SK-N-SH treated with all-trans-retinoic acid at 6 μM for 48 hours (cell line): ENCODE data around the gene PEBP1.

Source experiments
- ATAC-seq: fragments of 200-7000 bp; cut with Tn5 transposase; 3 replicates; pipeline ENCODE4 v1.9.1; 2020; ENCODE audit warnings: mild to moderate bottlenecking, moderate library complexity
- ARNTL ChIP-seq: fragments of 450-650 bp; formaldehyde crosslinking; IDR thresholded peaks from 2 replicates; pipeline ENCODE4 v1.5.0; 2020; ENCODE audit warnings: low read depth, mild to moderate bottlenecking, moderate library complexity, borderline replicate concordance
- BACH2 ChIP-seq: fragments of 250-450 bp; sonication (Bioruptor Pico); IDR thresholded peaks from 2 replicates; pipeline ENCODE4 v1.9.0; 2021; ENCODE audit warnings: mild to moderate bottlenecking, borderline replicate concordance
- CSDC2 ChIP-seq: fragments of 250-450 bp; sonication (Bioruptor Pico); IDR thresholded peaks from 2 replicates; pipeline ENCODE4 v1.5.0; 2020; ENCODE audit warnings: mild to moderate bottlenecking, moderate library complexity
- GLIS3 ChIP-seq: fragments of 250-450 bp; sonication (Bioruptor Pico); IDR thresholded peaks from 2 replicates; pipeline ENCODE4 v1.5.0; 2020; ENCODE audit warnings: mild to moderate bottlenecking, moderate library complexity
- ISL1 ChIP-seq: fragments of 250-450 bp; sonication (Bioruptor Pico); IDR thresholded peaks from 2 replicates; pipeline ENCODE4 v2.1.2; 2022; ENCODE audit warnings: mild to moderate bottlenecking, moderate library complexity
- OSR1 ChIP-seq: fragments of 250-450 bp; sonication (Bioruptor Pico); IDR thresholded peaks from 2 replicates; pipeline ENCODE4 v1.8.0; 2022; ENCODE audit warnings: moderate library complexity, mild to moderate bottlenecking, inconsistent platforms
- PPARA ChIP-seq: fragments of 250-450 bp; sonication (Bioruptor Pico); IDR thresholded peaks from 2 replicates; pipeline ENCODE4 v1.5.0; 2020; ENCODE audit warnings: mild to moderate bottlenecking, borderline replicate concordance
- RARB ChIP-seq: fragments of 250-450 bp; sonication (Bioruptor Pico); IDR thresholded peaks from 2 replicates; pipeline ENCODE4 v1.8.0; 2021; ENCODE audit warnings: mild to moderate bottlenecking, moderate library complexity
- SNAI2 ChIP-seq: fragments of 250-450 bp; sonication (Bioruptor Pico); IDR thresholded peaks from 2 replicates; pipeline ENCODE4 v1.5.0; 2020; ENCODE audit warnings: mild to moderate bottlenecking, moderate library complexity
- TCF4 ChIP-seq: fragments of 250-450 bp; sonication (Bioruptor Pico); IDR thresholded peaks from 2 replicates; pipeline ENCODE4 v1.8.0; 2021; ENCODE audit warnings: mild to moderate bottlenecking, moderate library complexity, borderline replicate concordance
- TOX ChIP-seq: fragments of 250-450 bp; sonication (Bioruptor Pico); IDR thresholded peaks from 2 replicates; pipeline ENCODE4 v1.8.0; 2021; ENCODE audit warnings: mild to moderate bottlenecking, moderate library complexity, borderline replicate concordance
- ZC3H10 ChIP-seq: fragments of 250-450 bp; sonication (Bioruptor Pico); IDR thresholded peaks from 2 replicates; pipeline ENCODE4 v1.5.1; 2021; ENCODE audit warnings: mild to moderate bottlenecking, moderate library complexity
- ZFP3 ChIP-seq: fragments of 250-450 bp; sonication (Bioruptor Pico); IDR thresholded peaks from 2 replicates; pipeline ENCODE4 v1.5.0; 2020; ENCODE audit warnings: mild to moderate bottlenecking, moderate library complexity
- ZNF565 ChIP-seq: fragments of 450-650 bp; formaldehyde crosslinking; conservative IDR thresholded peaks from 2 replicates; pipeline ENCODE4 v1.5.0; 2020; ENCODE audit warnings: low read depth, mild to moderate bottlenecking, moderate library complexity
- ZNF70 ChIP-seq: fragments of 450-650 bp; formaldehyde crosslinking; IDR thresholded peaks from 2 replicates; pipeline ENCODE4 v1.5.0; 2020; ENCODE audit warnings: mild to moderate bottlenecking, moderate library complexity
- ZNF8 ChIP-seq: fragments of 450-650 bp; formaldehyde crosslinking; IDR thresholded peaks from 2 replicates; pipeline ENCODE4 v1.5.0; 2020; ENCODE audit warnings: mild to moderate bottlenecking, moderate library complexity
- TF ChIP-seq, protein P1 (sequence below): fragments of 250-450 bp; sonication (Bioruptor Pico); IDR thresholded peaks from 2 replicates; pipeline ENCODE4 v1.8.0; 2021; ENCODE audit warnings: low read depth, mild to moderate bottlenecking, moderate library complexity, borderline replicate concordance
- TF ChIP-seq, protein P2 (sequence below): fragments of 250-450 bp; sonication (Bioruptor Pico); IDR thresholded peaks from 2 replicates; pipeline ENCODE4 v1.8.0; 2020; ENCODE audit warnings: mild to moderate bottlenecking, moderate library complexity, borderline replicate concordance
- TF ChIP-seq, protein P3 (sequence below): fragments of 250-450 bp; sonication (Bioruptor Pico); IDR thresholded peaks from 2 replicates; pipeline ENCODE4 v1.5.0; 2020; ENCODE audit warnings: mild to moderate bottlenecking, moderate library complexity
- TF ChIP-seq, protein P4 (sequence below): fragments of 250-450 bp; sonication (Bioruptor Pico); IDR thresholded peaks from 2 replicates; pipeline ENCODE4 v1.5.1; 2020; ENCODE audit warnings: low read depth, mild to moderate bottlenecking, moderate library complexity

PEBP1 gene

DNA sequence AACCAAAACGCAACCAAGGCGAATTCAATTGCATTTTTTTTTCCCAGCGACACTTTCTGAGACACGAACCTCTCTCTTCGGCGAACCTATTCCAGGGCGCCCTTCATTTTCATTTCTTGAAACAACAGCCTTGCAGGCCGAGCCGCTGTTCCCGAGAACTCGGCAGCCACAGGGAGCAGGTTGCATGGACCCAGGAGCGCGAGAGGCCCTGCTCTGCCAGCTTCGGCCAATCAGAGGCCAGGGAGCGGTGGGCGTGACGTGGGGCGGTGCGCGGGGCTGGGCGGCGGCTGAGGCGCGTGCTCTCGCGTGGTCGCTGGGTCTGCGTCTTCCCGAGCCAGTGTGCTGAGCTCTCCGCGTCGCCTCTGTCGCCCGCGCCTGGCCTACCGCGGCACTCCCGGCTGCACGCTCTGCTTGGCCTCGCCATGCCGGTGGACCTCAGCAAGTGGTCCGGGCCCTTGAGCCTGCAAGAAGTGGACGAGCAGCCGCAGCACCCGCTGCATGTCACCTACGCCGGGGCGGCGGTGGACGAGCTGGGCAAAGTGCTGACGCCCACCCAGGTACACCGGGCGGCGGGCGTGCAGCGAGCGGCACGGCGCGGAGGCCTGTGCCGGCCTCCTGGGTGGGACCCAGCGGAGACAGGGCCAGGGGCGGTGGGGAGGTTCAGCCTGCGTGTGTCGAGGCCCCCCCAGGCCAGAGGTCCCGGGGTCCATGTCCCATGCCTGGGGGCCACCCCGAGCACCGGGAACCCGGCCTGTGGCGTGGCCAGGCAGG is at the start of gene PEBP1:
PEBP1 (plus strand) TSS at position 337 of the 771 bp plus-strand sequence; CDS start at position 423, 86 bp downstream.
- TF ChIP-seq SNAI2 (CRISPR knock-in tag) (no peak), RARB (CRISPR knock-in tag) (no peak), ZFP3 (CRISPR knock-in tag) (no peak), ZNF565 (no peak), OSR1 (CRISPR knock-in tag) (no peak), GLIS3 (no peak), ISL1 (CRISPR knock-in tag) (no peak), ZNF70 (CRISPR knock-in tag) (no peak), ZNF8 (no peak), BACH2 (CRISPR knock-in tag) (no peak), ZC3H10 (CRISPR knock-in tag) (no peak)
- TF ChIP-seq, protein P1, sequence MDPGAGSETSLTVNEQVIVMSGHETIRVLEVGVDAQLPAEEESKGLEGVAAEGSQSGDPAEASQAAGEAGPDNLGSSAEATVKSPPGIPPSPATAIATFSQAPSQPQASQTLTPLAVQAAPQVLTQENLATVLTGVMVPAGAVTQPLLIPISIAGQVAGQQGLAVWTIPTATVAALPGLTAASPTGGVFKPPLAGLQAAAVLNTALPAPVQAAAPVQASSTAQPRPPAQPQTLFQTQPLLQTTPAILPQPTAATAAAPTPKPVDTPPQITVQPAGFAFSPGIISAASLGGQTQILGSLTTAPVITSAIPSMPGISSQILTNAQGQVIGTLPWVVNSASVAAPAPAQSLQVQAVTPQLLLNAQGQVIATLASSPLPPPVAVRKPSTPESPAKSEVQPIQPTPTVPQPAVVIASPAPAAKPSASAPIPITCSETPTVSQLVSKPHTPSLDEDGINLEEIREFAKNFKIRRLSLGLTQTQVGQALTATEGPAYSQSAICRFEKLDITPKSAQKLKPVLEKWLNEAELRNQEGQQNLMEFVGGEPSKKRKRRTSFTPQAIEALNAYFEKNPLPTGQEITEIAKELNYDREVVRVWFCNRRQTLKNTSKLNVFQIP, result no peak
- TF ChIP-seq, protein P2, sequence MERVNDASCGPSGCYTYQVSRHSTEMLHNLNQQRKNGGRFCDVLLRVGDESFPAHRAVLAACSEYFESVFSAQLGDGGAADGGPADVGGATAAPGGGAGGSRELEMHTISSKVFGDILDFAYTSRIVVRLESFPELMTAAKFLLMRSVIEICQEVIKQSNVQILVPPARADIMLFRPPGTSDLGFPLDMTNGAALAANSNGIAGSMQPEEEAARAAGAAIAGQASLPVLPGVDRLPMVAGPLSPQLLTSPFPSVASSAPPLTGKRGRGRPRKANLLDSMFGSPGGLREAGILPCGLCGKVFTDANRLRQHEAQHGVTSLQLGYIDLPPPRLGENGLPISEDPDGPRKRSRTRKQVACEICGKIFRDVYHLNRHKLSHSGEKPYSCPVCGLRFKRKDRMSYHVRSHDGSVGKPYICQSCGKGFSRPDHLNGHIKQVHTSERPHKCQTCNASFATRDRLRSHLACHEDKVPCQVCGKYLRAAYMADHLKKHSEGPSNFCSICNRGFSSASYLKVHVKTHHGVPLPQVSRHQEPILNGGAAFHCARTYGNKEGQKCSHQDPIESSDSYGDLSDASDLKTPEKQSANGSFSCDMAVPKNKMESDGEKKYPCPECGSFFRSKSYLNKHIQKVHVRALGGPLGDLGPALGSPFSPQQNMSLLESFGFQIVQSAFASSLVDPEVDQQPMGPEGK (CRISPR knock-in tag), result no peak
- ATAC-seq, result peak; percentile 100

DNA sequence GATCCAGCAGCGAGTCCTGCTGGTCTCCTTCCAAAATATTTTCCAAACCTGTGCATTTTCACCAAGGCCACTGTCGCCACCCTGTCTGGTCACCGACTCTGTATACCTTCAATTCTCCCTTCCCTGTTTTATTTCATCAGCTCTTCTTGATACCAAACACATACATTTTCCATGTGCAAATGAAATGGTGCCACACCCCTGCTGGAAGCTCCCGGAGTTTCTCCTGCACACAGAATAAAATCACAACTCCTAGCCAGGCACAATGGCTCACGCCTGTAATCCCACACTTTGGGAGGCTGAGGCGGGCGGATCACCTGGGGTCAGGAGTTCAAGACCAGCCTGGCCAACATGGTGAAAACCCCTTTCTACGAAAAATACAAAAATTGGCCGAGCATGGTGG is 46.1 kb upstream of the PEBP1 start:
- no peak for ATAC-seq

DNA sequence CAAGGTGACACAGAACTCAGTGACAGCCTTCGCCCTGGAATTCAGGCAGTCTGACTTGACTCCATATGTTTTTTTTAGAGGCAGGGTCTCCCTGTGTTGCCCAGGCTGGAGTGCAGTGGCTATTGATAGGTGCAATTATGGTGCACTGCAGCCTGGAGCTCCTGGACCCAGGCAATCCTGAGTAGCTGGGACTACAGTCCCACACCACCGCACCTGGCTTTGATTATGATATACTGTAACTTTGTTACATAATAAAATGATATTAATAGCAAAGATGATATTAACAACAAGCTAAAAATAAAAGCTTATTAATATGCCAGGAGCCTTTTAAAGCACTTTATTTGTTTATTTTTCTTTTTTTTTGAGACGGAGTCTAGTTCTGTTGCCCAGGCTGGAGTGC is 41.9 kb upstream of the PEBP1 start:
- TF ChIP-seq TCF4 (CRISPR knock-in tag) (peak; percentile 47; the same call in 1 of the 2 replicates), CSDC2 (no peak)
- ATAC-seq, result peak; percentile 20; the same call in 1 of the 3 replicates

More for the DNA sequence above, 46.1 kb upstream of the PEBP1 start:
- TF ChIP-seq, protein P3, sequence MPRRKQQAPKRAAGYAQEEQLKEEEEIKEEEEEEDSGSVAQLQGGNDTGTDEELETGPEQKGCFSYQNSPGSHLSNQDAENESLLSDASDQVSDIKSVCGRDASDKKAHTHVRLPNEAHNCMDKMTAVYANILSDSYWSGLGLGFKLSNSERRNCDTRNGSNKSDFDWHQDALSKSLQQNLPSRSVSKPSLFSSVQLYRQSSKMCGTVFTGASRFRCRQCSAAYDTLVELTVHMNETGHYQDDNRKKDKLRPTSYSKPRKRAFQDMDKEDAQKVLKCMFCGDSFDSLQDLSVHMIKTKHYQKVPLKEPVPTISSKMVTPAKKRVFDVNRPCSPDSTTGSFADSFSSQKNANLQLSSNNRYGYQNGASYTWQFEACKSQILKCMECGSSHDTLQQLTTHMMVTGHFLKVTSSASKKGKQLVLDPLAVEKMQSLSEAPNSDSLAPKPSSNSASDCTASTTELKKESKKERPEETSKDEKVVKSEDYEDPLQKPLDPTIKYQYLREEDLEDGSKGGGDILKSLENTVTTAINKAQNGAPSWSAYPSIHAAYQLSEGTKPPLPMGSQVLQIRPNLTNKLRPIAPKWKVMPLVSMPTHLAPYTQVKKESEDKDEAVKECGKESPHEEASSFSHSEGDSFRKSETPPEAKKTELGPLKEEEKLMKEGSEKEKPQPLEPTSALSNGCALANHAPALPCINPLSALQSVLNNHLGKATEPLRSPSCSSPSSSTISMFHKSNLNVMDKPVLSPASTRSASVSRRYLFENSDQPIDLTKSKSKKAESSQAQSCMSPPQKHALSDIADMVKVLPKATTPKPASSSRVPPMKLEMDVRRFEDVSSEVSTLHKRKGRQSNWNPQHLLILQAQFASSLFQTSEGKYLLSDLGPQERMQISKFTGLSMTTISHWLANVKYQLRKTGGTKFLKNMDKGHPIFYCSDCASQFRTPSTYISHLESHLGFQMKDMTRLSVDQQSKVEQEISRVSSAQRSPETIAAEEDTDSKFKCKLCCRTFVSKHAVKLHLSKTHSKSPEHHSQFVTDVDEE (CRISPR knock-in tag), result no peak
- TF ChIP-seq CSDC2 (no peak), ISL1 (CRISPR knock-in tag) (no peak), RARB (CRISPR knock-in tag) (no peak), TOX (no peak), PPARA (CRISPR knock-in tag) (no peak), OSR1 (CRISPR knock-in tag) (no peak), ARNTL (CRISPR knock-in tag) (no peak), ZFP3 (CRISPR knock-in tag) (no peak)
- TF ChIP-seq, protein P1, result no peak

DNA sequence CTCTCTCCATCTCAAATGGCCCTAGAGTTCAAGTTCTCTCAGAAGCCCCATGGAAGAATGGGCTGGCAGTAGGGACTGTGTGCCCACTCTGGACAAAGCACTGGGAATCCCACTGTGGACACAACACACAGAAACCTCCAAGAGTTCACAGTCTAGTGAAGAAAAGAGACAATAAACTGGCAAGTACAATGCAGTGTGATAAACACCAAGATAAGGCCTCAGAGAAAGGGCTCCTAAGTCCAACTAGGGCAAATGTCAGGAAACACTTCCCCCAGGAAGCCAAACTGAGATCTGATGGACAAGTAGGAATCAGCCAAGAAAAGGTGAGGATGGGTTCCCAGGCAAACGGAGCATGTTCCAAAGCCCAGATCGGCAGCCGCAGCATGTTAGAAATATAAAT is 37.5 kb upstream of the PEBP1 start:
- no peak for ATAC-seq
- TF ChIP-seq, protein P2 (CRISPR knock-in tag), result no peak
- no peak for TF ChIP-seq ISL1 (CRISPR knock-in tag)
- TF ChIP-seq, protein P4, sequence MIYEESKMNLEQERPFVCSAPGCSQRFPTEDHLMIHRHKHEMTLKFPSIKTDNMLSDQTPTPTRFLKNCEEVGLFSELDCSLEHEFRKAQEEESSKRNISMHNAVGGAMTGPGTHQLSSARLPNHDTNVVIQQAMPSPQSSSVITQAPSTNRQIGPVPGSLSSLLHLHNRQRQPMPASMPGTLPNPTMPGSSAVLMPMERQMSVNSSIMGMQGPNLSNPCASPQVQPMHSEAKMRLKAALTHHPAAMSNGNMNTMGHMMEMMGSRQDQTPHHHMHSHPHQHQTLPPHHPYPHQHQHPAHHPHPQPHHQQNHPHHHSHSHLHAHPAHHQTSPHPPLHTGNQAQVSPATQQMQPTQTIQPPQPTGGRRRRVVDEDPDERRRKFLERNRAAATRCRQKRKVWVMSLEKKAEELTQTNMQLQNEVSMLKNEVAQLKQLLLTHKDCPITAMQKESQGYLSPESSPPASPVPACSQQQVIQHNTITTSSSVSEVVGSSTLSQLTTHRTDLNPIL (CRISPR knock-in tag), result no peak
- no peak for TF ChIP-seq TOX
- TF ChIP-seq, protein P3 (CRISPR knock-in tag), result no peak
